T-helper 17 cell (primary cell): ENCODE results near the gene COX4I1. TPM values are rescaled to one million over a fixed set of nuclear protein-coding genes. Genes with fewer than 3 reads are reported as not detected.
A peak's percentile ranks its signal among the peaks of the same experiment; 100 is the strongest.

Source experiments
- ATAC-seq: fragments of 150-1000 bp; cut with Tn5 transposase; 2 replicates; pipeline ENCODE4 v1.10.0; 2021; ENCODE audit warnings: mild to moderate bottlenecking, moderate library complexity
- DNase-seq, 3 donors: peaks; one replicate each; pipeline versions ENCODE4 v3.0.0 to v3.0.0-alpha.2; 2020 to 2021
- H3K9me3 ChIP-seq: one replicate; pipeline ENCODE4 v1.7.0; 2013; ENCODE audit warnings: low read length, mild to moderate bottlenecking; ENCODE audit not compliant: control insufficient read depth, poor library complexity, severe bottlenecking
- H3K27ac Mint-ChIP-seq: one replicate; pipeline ENCODE4 v1.8.0; 2022; ENCODE audit warnings: mild to moderate bottlenecking, moderate library complexity, mixed read lengths
- H3K27me3 Mint-ChIP-seq: one replicate; pipeline ENCODE4 v1.8.0; 2022; ENCODE audit warnings: mixed read lengths
- H3K36me3 Mint-ChIP-seq: one replicate; pipeline ENCODE4 v1.8.0; 2022; ENCODE audit warnings: low read depth, mixed read lengths
- H3K4me1 Mint-ChIP-seq: one replicate; pipeline ENCODE4 v1.8.0; 2022; ENCODE audit warnings: mild to moderate bottlenecking, mixed read lengths
- H3K4me3 Mint-ChIP-seq: one replicate; pipeline ENCODE4 v1.8.0; 2022; ENCODE audit warnings: mild to moderate bottlenecking, moderate library complexity, mixed read lengths
- total RNA-seq, 4 donors: library from RNA in 2 of 4; stranded (reverse) in 2 of 4; gene quantifications; one replicate each; pipeline ENCODE4 v1.2.3 and lab custom pipeline; 2022 to 2026

The COX4I1 gene
- total RNA-seq (100 to 1,000 TPM; 526 to 533 TPM), total RNA-seq (lab: John Stamatoyannopoulos, UW) (178 to 187 reads per million in 2 donors)

GRCh38 chr16:85799497-85800320 lies at the start of gene COX4I1, which contains the start of gene EMC8:
Gene COX4I1, plus strand, starts transcription at chr16:85799695. Its CDS starts 1,511 bp downstream, at chr16:85801206.
Gene EMC8, minus strand, starts transcription at chr16:85799544. Its CDS starts 249 bp downstream, at chr16:85799295.
- H3K27ac Mint-ChIP-seq: peak within 1 kb of the TSS; percentile 98
- H3K9me3 ChIP-seq: no peaks in the 10 kb centered on the region
- H3K27me3 Mint-ChIP-seq: no peaks in the 10 kb centered on the region
- H3K4me3 Mint-ChIP-seq: peak within 1 kb of the TSS; percentile 91
- H3K4me1 Mint-ChIP-seq: peaks cover 37% of the 10 kb centered on the region
- peak; percentile 84 to 90 (median 87) for DNase-seq
- ATAC-seq: peak; percentile 87
- peaks cover 18% of the 10 kb centered on the region for H3K36me3 Mint-ChIP-seq

GRCh38 chr16:85749771-85750145 lies 49.7 kb upstream of the COX4I1 start:
- no peak for ATAC-seq
- H3K4me3 Mint-ChIP-seq: peak overlapping the region; percentile 89
- peaks cover 3% of the 10 kb centered on the region for H3K4me1 Mint-ChIP-seq
- H3K27ac Mint-ChIP-seq: no peak overlapping the region
- peaks cover 3% of the 10 kb centered on the region for H3K36me3 Mint-ChIP-seq
- H3K9me3 ChIP-seq: no peaks in the 10 kb centered on the region
- no peak for DNase-seq
- peaks cover 44% of the 10 kb centered on the region for H3K27me3 Mint-ChIP-seq

- no peaks in the 10 kb centered on the region for H3K9me3 ChIP-seq
- ATAC-seq: peak; percentile 41
- Mint-ChIP-seq H3K27ac (no peak overlapping the region), H3K27me3 (peaks cover 44% of the 10 kb centered on the region), H3K36me3 (peaks cover 3% of the 10 kb centered on the region), H3K4me3 (peak overlapping the region; percentile 89), H3K4me1 (peaks cover 3% of the 10 kb centered on the region)
- DNase-seq: no peak
Measured at GRCh38 chr16:85750146-85750826, 49.2 kb upstream of the COX4I1 start.

GRCh38 chr16:85750827-85751697 lies 48.4 kb upstream of the COX4I1 start, which contains the start of gene C16orf74:
Gene C16orf74, minus strand, starts transcription at chr16:85751096. Its CDS starts 15,879 bp downstream, at chr16:85735217.
- no peak for DNase-seq
- Mint-ChIP-seq H3K36me3 (peaks cover 3% of the 10 kb centered on the region), H3K27ac (no peak within 1 kb of the TSS), H3K27me3 (peaks cover 40% of the 10 kb centered on the region), H3K4me1 (peaks cover 3% of the 10 kb centered on the region), H3K4me3 (peak within 1 kb of the TSS; percentile 89)
- ATAC-seq: peak; percentile 74
- no peaks in the 10 kb centered on the region for H3K9me3 ChIP-seq

GRCh38 chr16:85751698-85752501 lies 47.6 kb upstream of the COX4I1 start:
- DNase-seq (no peak), ATAC-seq (no peak)
- H3K4me3 Mint-ChIP-seq: peak overlapping the region; percentile 41
- peaks cover 49% of the 10 kb centered on the region for H3K27me3 Mint-ChIP-seq
- peaks cover 3% of the 10 kb centered on the region for H3K4me1 Mint-ChIP-seq
- H3K27ac Mint-ChIP-seq: no peak overlapping the region
- H3K36me3 Mint-ChIP-seq: peaks cover 3% of the 10 kb centered on the region
- no peaks in the 10 kb centered on the region for H3K9me3 ChIP-seq

GRCh38 chr16:85752511-85753420 lies 46.7 kb upstream of the COX4I1 start:
- Mint-ChIP-seq H3K4me1 (peaks cover 3% of the 10 kb centered on the region), H3K27ac (no peak overlapping the region), H3K36me3 (peaks cover 3% of the 10 kb centered on the region), H3K4me3 (peak overlapping the region; percentile 25), H3K27me3 (peaks cover 53% of the 10 kb centered on the region)
- no peak for DNase-seq
- H3K9me3 ChIP-seq: no peaks in the 10 kb centered on the region
- no peak for ATAC-seq

- no peak overlapping the region for H3K27ac Mint-ChIP-seq
- H3K9me3 ChIP-seq: no peaks in the 10 kb centered on the region
- DNase-seq: no peak
- no peak for ATAC-seq
- peaks cover 50% of the 10 kb centered on the region for H3K27me3 Mint-ChIP-seq
- H3K36me3 Mint-ChIP-seq: peaks cover 2% of the 10 kb centered on the region
- no peak overlapping the region for H3K4me3 Mint-ChIP-seq
- peaks cover 3% of the 10 kb centered on the region for H3K4me1 Mint-ChIP-seq
Measured at GRCh38 chr16:85753559-85753958, 45.9 kb upstream of the COX4I1 start.

- Mint-ChIP-seq H3K27me3 (peaks cover 52% of the 10 kb centered on the region), H3K4me3 (no peak overlapping the region), H3K36me3 (peaks cover 2% of the 10 kb centered on the region), H3K4me1 (peaks cover 7% of the 10 kb centered on the region), H3K27ac (no peak overlapping the region)
- DNase-seq: no peak
- no peaks in the 10 kb centered on the region for H3K9me3 ChIP-seq
- no peak for ATAC-seq
Measured at GRCh38 chr16:85753976-85754375, 45.5 kb upstream of the COX4I1 start.

- Mint-ChIP-seq H3K36me3 (peaks cover 4% of the 10 kb centered on the region), H3K27ac (no peak overlapping the region), H3K4me3 (peak overlapping the region; percentile 21), H3K4me1 (peaks cover 10% of the 10 kb centered on the region), H3K27me3 (peaks cover 57% of the 10 kb centered on the region)
- DNase-seq (no peak), ATAC-seq (no peak)
- no peaks in the 10 kb centered on the region for H3K9me3 ChIP-seq
Measured at GRCh38 chr16:85754413-85754812, 45.1 kb upstream of the COX4I1 start.

GRCh38 chr16:85755929-85756768 lies 43.3 kb upstream of the COX4I1 start:
- no peaks in the 10 kb centered on the region for H3K9me3 ChIP-seq
- DNase-seq (no peak), ATAC-seq (peak; percentile 62)
- Mint-ChIP-seq H3K27ac (peak overlapping the region; percentile 72), H3K4me1 (peaks cover 7% of the 10 kb centered on the region), H3K4me3 (no peak overlapping the region), H3K36me3 (peaks cover 2% of the 10 kb centered on the region), H3K27me3 (peaks cover 64% of the 10 kb centered on the region)

- Mint-ChIP-seq H3K4me3 (no peak overlapping the region), H3K4me1 (peaks cover 9% of the 10 kb centered on the region), H3K27ac (peak overlapping the region; percentile 72), H3K27me3 (peaks cover 62% of the 10 kb centered on the region), H3K36me3 (peaks cover 2% of the 10 kb centered on the region)
- H3K9me3 ChIP-seq: no peaks in the 10 kb centered on the region
- DNase-seq (no peak), ATAC-seq (no peak)
Measured at GRCh38 chr16:85757341-85757822, 42.1 kb upstream of the COX4I1 start.
